Measurements from ENCODE around the gene SNCAIP.

GRCh38 chr5:122311961-122312590, at the start of gene SNCAIP:
- TF ChIP-seq, protein P1, sequence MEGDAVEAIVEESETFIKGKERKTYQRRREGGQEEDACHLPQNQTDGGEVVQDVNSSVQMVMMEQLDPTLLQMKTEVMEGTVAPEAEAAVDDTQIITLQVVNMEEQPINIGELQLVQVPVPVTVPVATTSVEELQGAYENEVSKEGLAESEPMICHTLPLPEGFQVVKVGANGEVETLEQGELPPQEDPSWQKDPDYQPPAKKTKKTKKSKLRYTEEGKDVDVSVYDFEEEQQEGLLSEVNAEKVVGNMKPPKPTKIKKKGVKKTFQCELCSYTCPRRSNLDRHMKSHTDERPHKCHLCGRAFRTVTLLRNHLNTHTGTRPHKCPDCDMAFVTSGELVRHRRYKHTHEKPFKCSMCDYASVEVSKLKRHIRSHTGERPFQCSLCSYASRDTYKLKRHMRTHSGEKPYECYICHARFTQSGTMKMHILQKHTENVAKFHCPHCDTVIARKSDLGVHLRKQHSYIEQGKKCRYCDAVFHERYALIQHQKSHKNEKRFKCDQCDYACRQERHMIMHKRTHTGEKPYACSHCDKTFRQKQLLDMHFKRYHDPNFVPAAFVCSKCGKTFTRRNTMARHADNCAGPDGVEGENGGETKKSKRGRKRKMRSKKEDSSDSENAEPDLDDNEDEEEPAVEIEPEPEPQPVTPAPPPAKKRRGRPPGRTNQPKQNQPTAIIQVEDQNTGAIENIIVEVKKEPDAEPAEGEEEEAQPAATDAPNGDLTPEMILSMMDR (IDR thresholded peaks at IDR 0.05; ENCODE audit: low read depth, low read length): no peak
- TF ChIP-seq POLR2A (IDR thresholded peaks at IDR 0.05; ENCODE audit: extremely low read depth, insufficient read length): no peak
- no peak for TF ChIP-seq MYC (IDR thresholded peaks at IDR 0.05; ENCODE audit: low read depth, low read length)
